CD4-positive, alpha-beta T cell treated with Interleukin-1 beta for 1 hour (primary cell): ENCODE data around the gene PRXL2A.

Source experiments
- DNase-seq, 2 donors: peaks; one replicate each; pipeline ENCODE4 v3.0.0-alpha.2; 2020 to 2022

PRXL2A gene

GRCh38 chr10:80447436-80448190 is 39.3 kb downstream of the PRXL2A start:
- DNase-seq, result no peak

GRCh38 chr10:80448209-80448942 is 40.0 kb downstream of the PRXL2A start:
- DNase-seq, result no peak

- no peak for DNase-seq
These were observed 41.2 kb downstream of the PRXL2A start for GRCh38 chr10:80449520-80449919.

GRCh38 chr10:80451132-80451531 is 42.8 kb downstream of the PRXL2A start:
- DNase-seq, result no peak

- DNase-seq, result no peak
These were observed 43.7 kb downstream of the PRXL2A start for GRCh38 chr10:80452069-80452468.

GRCh38 chr10:80452640-80453039 is 44.3 kb downstream of the PRXL2A start:
- no peak for DNase-seq

GRCh38 chr10:80453056-80453841 is 44.9 kb downstream of the PRXL2A start:
- DNase-seq, result no peak

GRCh38 chr10:80453842-80454512 is 45.6 kb downstream of the PRXL2A start, which contains the start of gene TSPAN14:
Gene TSPAN14 (plus strand): TSS chr10:80454310. CDS start chr10:80489234, 34,924 bp downstream.
- peak; percentile 84 to 86 for DNase-seq

GRCh38 chr10:80454513-80455460 is 46.4 kb downstream of the PRXL2A start:
- DNase-seq, result peak in 1 of 2 donors; percentile 29

- DNase-seq, result no peak
These were observed 47.4 kb downstream of the PRXL2A start for GRCh38 chr10:80455461-80456349.

- DNase-seq, result no peak
These were observed 49.4 kb downstream of the PRXL2A start for GRCh38 chr10:80457554-80458262.

GRCh38 chr10:80458263-80458625 is 49.9 kb downstream of the PRXL2A start:
- no peak for DNase-seq

GRCh38 chr10:80458638-80459037 is 50.3 kb downstream of the PRXL2A start:
- no peak for DNase-seq

GRCh38 chr10:80459047-80459865 is 50.9 kb downstream of the PRXL2A start:
- peak; percentile 68 to 74 for DNase-seq

- DNase-seq, result no peak
These were observed 52.3 kb downstream of the PRXL2A start for GRCh38 chr10:80460399-80461207.

GRCh38 chr10:80461208-80462183 is 53.1 kb downstream of the PRXL2A start:
- DNase-seq, result no peak
